Measurements from ENCODE around the gene BMPR1B. TPM values are rescaled to one million over a fixed set of nuclear protein-coding genes. Genes with fewer than 3 reads are reported as not detected.
"Not testable (repeated sequence)": the region's sequence is repeated elsewhere in the genome, so short reads cannot be mapped to it uniquely, and the experiment has no call there.

Gene BMPR1B
- polyA plus RNA-seq, 1 experiment = 0.07 TPM

- DNase-seq (ENCODE audit: low read depth) = no peak
- no peak overlapping the region for H3K4me3 ChIP-seq (ENCODE audit: low read depth, low read length)
- CTCF ChIA-PET = no interaction called here
- no peaks in the 10 kb centered on the region for H3K36me3 ChIP-seq (ENCODE audit: control insufficient read depth, insufficient read depth, low read length)
- POLR2A ChIA-PET = no interaction called here
- TF ChIP-seq CTCF (IDR thresholded peaks at IDR 0.05; ENCODE audit: insufficient read depth, low read depth, low read length) = no peak
- H3K27me3 ChIP-seq (ENCODE audit: control insufficient read depth, insufficient read depth, low read length) = peaks cover 2% of the 10 kb centered on the region; the same call in 1 of the 2 replicates
These were observed 68.5 kb downstream of the BMPR1B start for GRCh38 chr4:94826206-94826605.

- ChIA-PET POLR2A (no interaction called here), CTCF (no interaction called here)
- peaks cover 2% of the 10 kb centered on the region; the same call in 1 of the 2 replicates for H3K27me3 ChIP-seq (ENCODE audit: control insufficient read depth, insufficient read depth, low read length)
- H3K4me3 ChIP-seq (ENCODE audit: low read depth, low read length) = no peak overlapping the region
- H3K36me3 ChIP-seq (ENCODE audit: control insufficient read depth, insufficient read depth, low read length) = no peaks in the 10 kb centered on the region
- peak; percentile 37 for DNase-seq (ENCODE audit: low read depth)
- no peak for TF ChIP-seq CTCF (IDR thresholded peaks at IDR 0.05; ENCODE audit: insufficient read depth, low read depth, low read length)
These were observed 69.8 kb downstream of the BMPR1B start for GRCh38 chr4:94827481-94828110.

- Histone ChIP-seq H3K27me3 (ENCODE audit: control insufficient read depth, insufficient read depth, low read length) (peaks cover 2% of the 10 kb centered on the region; the same call in 1 of the 2 replicates), H3K36me3 (ENCODE audit: control insufficient read depth, insufficient read depth, low read length) (no peaks in the 10 kb centered on the region), H3K4me3 (ENCODE audit: low read depth, low read length) (no peak overlapping the region)
- CTCF ChIA-PET = no interaction called here
- DNase-seq (ENCODE audit: low read depth) = no peak
- no peak for TF ChIP-seq CTCF (IDR thresholded peaks at IDR 0.05; ENCODE audit: insufficient read depth, low read depth, low read length)
- POLR2A ChIA-PET = no interaction called here
These were observed 71.1 kb downstream of the BMPR1B start for GRCh38 chr4:94828882-94829281.

- Histone ChIP-seq H3K4me3 (ENCODE audit: low read depth, low read length) (no peak overlapping the region), H3K36me3 (ENCODE audit: control insufficient read depth, insufficient read depth, low read length) (no peaks in the 10 kb centered on the region), H3K27me3 (ENCODE audit: control insufficient read depth, insufficient read depth, low read length) (no peaks in the 10 kb centered on the region)
- no peak for DNase-seq (ENCODE audit: low read depth)
- ChIA-PET POLR2A (no interaction called here), CTCF (no interaction called here)
- no peak for TF ChIP-seq CTCF (IDR thresholded peaks at IDR 0.05; ENCODE audit: insufficient read depth, low read depth, low read length)
These were observed 73.9 kb downstream of the BMPR1B start for GRCh38 chr4:94831607-94832006.

- POLR2A ChIA-PET; H3K4me3 ChIP-seq (ENCODE audit: low read depth, low read length); CTCF ChIA-PET; H3K36me3 ChIP-seq (ENCODE audit: control insufficient read depth, insufficient read depth, low read length); H3K27me3 ChIP-seq (ENCODE audit: control insufficient read depth, insufficient read depth, low read length); DNase-seq (ENCODE audit: low read depth): not testable (repeated sequence)
These were observed 74.6 kb downstream of the BMPR1B start for GRCh38 chr4:94832329-94832728.

- CTCF ChIA-PET = no interaction called here
These were observed 75.6 kb downstream of the BMPR1B start for GRCh38 chr4:94833394-94833793.

More at GRCh38 chr4:94833394-94833793, 75.6 kb downstream of the BMPR1B start:
- H3K4me3 ChIP-seq (ENCODE audit: low read depth, low read length) = no peak overlapping the region
- POLR2A ChIA-PET = no interaction called here
- no peaks in the 10 kb centered on the region for H3K36me3 ChIP-seq (ENCODE audit: control insufficient read depth, insufficient read depth, low read length)
- no peak for TF ChIP-seq CTCF (IDR thresholded peaks at IDR 0.05; ENCODE audit: insufficient read depth, low read depth, low read length)
- H3K27me3 ChIP-seq (ENCODE audit: control insufficient read depth, insufficient read depth, low read length) = no peaks in the 10 kb centered on the region
- no peak for DNase-seq (ENCODE audit: low read depth)
